GM21367 (cell line): Measurements from ENCODE around the gene EVI5L.
"Not testable (repeated sequence)": the region's sequence is repeated elsewhere in the genome, so short reads cannot be mapped to it uniquely, and the experiment has no call there.

Source experiments
- ATAC-seq: cut with Tn5 transposase; IDR thresholded peaks from one replicate; pipeline ENCODE4 v1.9.1; 2021; ENCODE audit not compliant: unreplicated experiment

Gene EVI5L

DNA sequence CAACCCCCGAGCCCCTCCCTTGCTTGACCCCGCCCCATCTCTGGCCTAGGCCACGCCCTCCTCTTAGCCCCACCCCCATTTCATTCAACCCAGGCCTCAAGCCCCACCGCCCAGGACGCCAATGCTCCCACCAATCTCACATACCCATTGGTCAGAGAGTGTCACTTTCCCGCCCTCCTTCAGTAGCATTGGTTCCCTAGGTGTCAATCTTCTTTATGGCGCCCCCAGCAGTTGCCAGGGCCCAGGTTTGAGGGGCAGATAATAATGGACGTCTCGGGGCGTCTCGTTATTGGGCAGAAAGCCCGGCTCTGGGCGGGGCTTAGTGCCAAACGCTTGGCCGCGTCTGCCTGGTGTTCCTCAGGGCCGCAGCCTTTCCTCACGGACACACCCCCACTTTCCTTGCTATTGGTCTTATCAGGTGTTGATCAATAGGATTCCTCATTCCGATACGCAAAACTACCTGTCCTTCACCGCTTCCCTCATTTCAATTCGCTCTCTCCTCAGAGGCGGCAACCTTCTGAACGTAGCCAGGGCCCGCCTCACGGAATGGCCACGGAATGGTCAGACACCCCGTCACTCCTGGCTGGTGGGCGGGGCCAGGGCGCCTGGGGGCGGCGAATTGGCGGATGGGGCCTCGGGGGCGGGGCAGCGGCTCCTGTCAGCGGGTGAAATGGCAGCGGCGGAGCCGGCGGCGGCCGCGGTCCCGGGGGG is at the start of gene EVI5L:
Gene EVI5L, plus strand, starts transcription at position 658 of the 711 bp plus-strand sequence. CDS start 16,325 bp downstream, outside the sequence.
- ATAC-seq, result peak; percentile 71

- no peak for ATAC-seq
Measured at GRCh38 chr19:7781157-7781556, 48.9 kb upstream of the EVI5L start.

DNA sequence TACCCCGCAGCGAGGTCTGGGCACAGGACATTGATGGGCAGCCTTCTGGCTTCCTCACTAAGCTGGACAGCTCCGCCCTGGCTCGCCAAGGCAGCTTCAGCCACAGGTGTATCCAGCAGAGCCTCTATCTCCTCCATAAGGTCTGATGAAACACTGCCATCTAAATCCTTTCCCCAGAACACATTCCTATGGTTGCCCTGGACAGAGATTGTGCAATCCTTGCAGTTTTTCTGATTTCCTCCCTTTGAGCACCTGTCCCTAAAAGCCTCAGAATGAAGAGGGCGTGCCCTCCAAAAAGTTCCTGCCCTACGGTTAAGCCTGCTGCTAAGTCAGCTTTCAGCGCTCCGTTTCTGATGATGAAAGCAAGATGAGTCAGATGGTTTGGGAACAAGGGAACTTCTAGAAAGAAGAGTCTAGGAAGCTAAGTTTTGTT is 46.0 kb upstream of the EVI5L start:
- no peak for ATAC-seq

- ATAC-seq, result no peak
Measured at GRCh38 chr19:7784856-7785255, 45.2 kb upstream of the EVI5L start.

GRCh38 chr19:7787141-7787540 is 42.9 kb upstream of the EVI5L start:
- ATAC-seq, result no peak

DNA sequence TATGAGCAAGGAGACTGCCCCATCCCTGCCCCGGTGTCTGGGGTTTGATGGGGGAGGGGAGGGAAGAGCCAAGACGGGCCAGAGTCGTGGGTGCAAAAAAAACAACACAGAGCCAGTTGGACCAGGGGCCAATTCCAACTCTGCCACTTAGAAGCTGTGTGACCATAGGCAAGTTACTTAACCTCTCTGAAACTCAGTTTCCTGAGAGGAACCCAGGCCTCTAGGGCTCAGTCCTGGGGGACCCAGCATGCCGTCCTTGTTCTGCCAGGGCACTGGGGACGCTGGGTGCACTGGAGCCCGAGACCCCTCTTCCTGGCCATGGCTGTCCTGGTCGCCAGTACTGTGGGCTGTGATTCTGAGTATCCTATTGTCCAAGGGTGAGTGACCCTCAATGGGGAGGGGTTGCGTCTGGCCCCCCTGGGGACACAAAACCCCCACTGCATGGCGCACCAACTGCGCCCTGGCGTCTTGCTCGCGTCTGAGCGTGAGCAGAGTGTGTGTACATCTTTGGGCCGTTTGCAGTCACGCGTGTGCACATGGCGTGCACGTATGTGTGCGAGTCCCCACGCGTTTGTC is 42.3 kb upstream of the EVI5L start:
- no peak for ATAC-seq

DNA sequence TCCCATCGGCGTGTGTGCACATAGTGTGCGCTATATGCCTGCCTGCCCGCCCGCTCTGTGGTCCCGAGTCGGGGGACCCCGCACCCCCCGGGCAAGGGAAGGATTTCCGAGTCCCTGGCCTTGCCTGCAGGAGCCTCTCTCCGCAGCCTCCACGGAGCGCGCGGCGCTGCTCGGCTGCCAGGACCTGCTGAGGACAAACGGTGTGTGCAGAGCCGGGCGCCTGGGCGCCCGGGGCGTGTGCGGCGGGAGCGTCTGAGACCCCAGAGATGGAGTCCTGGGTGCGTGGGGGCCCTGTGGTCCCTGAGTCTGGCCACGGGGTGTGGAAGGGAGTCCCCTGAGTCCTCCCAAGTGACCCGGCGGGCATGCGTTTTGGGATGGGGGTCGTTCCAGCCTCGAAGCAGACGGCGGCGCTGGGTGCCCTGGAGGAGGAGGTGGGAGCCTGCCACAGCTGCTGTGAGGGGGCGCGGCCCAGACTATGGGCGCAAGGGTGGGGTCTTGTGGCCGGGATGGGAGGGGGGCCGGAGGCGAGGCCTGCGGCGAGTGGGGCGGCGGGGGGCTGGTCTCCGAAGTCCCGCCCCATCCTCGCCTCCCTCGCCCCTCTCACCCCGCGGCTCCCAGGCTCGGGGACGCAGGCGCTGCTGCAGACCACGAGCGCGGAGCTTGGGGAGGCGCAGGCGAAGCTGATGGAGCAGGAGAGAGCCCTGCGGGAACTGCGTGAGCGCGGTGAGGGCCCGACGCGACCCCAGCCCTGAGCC is 41.7 kb upstream of the EVI5L start:
- no peak for ATAC-seq

- ATAC-seq, result no peak
Measured at GRCh38 chr19:7788933-7789323, 41.1 kb upstream of the EVI5L start.

- no peak for ATAC-seq
Measured at GRCh38 chr19:7789447-7789846, 40.6 kb upstream of the EVI5L start.

GRCh38 chr19:7790416-7790815 is 39.6 kb upstream of the EVI5L start:
- no peak for ATAC-seq

- no peak for ATAC-seq
Measured at GRCh38 chr19:7792281-7792680, 37.7 kb upstream of the EVI5L start.

DNA sequence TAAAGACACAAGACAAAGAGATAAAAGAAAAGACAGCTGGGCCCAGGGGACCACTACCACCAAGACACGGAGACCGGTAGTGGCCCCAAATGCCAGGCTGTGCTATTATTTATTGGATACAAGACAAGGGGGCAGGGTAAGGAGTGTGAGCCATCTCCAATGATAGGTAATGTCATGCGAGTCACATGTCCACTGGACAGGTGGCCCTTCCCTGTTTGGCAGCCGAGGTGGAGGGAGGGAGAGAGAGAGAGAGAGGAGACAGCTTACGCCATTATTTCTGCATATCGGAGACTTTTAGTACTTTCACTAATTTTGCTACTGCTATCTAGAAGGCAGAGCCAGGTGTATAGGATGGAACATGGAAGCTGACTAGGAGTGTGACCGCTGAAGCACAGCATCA is 37.3 kb upstream of the EVI5L start:
- not testable (repeated sequence) for ATAC-seq

DNA sequence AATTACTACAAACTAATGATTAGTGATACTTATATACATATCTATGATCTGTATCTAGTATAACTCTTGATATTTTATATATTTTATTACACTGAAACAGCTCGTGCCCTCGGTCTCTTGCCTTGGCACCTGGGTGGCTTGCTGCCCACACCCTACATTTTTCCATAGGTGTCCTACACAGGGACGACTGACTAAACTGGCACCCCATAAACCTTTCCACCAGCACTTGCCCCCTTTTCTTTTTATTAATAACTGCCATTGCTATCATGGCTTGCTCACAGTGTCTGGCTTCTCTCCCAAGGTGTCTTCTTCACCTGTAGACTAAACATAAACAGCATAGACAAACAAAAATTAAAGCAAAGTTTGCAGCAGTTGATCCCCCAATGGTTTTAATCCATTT is 36.5 kb upstream of the EVI5L start:
- ATAC-seq, result no peak

GRCh38 chr19:7795555-7796161 is 34.4 kb upstream of the EVI5L start:
- ATAC-seq, result no peak

GRCh38 chr19:7799640-7800355 is 30.2 kb upstream of the EVI5L start:
- ATAC-seq, result no peak

GRCh38 chr19:7801020-7801570 is 28.9 kb upstream of the EVI5L start:
- no peak for ATAC-seq

- ATAC-seq, result no peak
Measured at GRCh38 chr19:7806234-7806633, 23.8 kb upstream of the EVI5L start.

GRCh38 chr19:7806876-7807275 is 23.1 kb upstream of the EVI5L start:
- no peak for ATAC-seq

DNA sequence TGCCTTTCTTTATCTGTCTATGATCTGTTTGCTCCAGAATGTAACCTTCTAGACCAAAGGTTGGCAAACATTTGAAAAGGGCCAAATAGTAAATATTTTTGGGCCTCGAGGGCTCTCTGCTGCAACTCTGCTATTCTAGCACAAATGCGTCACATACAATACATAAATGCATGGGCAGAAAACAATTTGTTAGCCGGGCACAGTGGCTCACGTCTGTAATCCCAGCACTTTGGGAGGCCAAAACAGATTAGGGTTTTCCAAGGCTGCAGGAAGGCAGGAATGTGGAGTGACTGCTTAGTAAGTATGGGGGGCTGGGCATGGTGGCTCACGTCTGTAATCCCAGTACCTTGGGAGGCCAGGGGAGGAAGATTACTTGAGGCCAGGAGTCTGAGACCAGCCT is 21.9 kb upstream of the EVI5L start:
- no peak for ATAC-seq

GRCh38 chr19:7811989-7812388 is 18.0 kb upstream of the EVI5L start:
- ATAC-seq, result no peak

DNA sequence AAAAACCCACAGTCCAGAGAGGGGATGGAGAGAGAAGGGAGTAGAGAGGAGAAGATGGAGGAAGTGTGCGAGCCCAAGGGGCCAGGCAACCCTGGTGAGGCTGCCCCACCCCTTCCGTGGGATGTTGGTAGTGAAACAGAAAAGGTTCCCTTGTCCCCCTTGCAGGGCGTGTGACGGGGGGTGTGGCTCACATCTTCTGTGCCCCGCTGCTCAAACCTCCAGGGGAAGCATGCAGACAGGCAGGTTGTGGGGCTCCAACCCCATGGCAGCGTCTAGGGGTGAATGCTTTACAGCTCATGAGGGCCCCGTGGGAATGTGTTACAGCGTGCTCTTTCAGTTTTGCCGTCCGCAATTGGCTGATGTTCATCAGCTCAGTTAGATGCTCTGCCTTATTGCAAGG is 14.7 kb upstream of the EVI5L start:
- no peak for ATAC-seq
